ENCODE results near the gene NKAIN2.

Gene NKAIN2

DNA sequence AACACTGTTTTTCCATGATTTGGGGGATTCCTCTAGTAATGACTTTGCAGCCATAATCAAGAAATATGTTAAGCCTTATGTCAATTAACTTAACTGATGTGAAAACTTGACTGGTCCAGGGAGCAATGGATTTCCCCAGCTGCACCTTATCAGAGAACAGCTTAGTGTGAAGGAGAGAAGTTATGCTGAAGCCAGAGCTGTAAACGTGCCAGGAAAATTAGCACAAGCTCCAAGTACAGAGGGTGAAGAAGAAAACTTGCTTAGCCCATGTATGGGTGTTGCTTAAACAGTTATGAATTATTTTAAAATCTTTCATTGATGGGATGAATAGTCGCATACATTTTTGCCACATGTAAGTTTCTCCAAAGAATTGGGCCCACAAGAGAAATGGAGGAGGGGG, 943.7 kb downstream of the NKAIN2 start:
- DNase-seq = no peak

DNA sequence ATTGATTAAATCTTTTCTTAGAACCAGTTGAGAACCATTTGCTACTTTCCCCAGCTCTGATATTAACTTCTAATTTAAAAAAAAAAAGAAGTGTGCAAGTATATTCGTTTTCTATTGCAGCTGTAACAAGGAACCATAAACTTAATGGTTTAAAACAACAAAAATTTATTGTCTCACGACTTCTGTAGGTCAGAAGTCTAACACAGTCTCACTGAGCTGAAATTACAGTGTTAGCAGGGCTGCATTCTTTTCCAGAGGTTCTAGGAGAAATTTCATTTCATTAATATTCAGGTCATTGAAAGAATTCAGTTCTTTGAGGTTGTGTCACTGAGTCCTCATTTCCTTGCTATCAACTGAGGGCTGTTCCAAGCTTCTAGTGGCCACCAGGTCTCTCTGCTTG, 945.1 kb downstream of the NKAIN2 start:
- DNase-seq = no peak

DNA sequence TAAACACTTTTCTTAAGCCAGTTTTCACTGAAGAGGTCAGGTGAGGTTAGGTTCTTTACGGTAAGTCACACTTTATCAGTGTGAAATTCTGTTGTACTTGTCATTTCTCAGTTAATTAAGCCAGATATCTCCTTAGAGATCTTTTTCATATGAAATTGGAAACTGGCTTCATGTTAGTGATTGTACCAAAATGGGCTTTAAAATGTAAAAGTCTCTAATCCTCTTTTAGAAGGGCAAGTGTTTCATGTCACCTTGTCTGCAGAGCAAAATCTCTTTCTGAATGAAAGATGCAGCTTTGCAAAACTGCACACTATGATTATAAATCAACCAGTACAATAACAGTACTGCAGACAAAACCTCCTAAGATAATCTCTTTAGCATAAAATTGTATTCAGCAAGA, 949.3 kb downstream of the NKAIN2 start:
- no peak for DNase-seq

DNA sequence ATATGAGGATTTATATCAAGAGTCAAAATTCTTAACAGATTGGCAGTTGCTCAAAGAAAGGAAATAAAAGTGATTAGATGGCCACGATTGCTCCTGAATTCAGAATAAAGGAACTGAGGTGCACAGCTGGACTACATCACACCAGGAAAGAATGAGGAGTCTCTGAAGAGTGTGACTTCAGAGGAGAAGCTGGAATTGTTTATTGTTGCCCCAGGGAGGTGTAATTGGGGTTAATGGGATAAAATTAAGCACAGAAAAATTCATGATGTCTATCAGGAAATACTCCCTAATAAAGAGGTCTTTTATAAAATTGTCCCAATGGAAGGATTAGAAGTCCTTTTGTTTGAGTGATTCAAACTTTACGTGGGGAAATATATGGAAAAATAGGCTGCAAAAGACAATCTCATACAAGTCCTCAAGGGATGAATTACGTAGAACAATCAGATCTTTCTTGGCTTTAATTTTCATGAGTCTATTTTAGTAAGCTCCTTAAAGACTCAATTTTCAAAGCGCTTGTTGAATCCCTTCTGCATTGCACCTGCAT, 950.0 kb downstream of the NKAIN2 start:
- no peak for DNase-seq

DNA sequence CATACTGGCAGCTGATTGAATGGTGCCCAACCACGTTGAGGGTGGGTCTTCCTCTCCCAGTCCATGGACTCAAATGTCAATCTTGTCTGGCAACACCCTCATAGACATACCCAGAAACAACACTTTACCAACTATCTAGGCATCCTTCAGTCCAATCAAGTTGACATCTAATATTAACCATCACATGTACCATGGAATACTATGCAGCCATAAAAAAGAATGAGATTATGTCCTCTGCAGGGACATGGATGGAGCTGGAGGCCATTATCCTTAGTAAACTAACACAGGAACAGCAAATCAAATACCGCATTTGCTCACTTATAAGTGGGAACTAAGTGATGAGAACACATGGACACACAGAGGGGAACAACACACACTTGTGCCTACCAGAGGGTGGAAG, 951.7 kb downstream of the NKAIN2 start:
- no peak for DNase-seq

DNA sequence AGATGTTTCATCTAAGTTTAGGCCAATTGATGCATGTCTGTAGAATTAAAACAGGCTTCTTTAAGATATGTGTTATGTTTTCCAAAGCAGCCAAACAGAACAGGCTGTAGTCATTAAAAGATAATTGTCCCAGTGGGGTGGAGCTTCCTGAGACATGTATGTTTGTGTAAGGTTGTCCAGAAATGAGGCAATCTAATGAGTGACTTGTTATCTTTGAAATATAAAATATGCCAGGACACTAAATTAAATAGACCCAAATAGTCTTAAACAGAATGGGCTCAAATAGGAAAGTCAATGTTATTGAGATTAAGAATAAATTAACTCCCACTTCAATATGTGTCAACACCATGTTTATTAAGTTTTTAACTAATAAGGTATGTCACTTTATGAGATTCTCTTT, 953.9 kb downstream of the NKAIN2 start:
- DNase-seq = no peak

DNA sequence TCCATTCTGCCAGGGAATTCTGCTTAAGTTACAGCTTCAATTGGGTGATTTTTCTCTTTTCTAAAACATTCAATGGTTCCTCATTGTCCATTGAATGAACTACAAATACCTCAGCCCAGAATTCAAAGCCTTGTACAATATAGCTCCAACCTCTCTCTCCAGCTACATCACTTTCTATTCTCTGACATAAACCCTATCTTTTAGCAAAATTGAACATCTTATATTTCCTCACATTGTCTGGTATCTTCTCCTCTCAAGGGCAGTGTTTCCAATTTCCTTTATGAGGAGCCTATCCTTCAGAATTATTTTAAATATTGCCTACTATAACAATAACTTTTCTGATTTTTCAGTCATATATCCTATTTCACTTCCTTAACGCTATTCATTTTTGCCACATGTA, 955.0 kb downstream of the NKAIN2 start:
- no peak for DNase-seq

DNA sequence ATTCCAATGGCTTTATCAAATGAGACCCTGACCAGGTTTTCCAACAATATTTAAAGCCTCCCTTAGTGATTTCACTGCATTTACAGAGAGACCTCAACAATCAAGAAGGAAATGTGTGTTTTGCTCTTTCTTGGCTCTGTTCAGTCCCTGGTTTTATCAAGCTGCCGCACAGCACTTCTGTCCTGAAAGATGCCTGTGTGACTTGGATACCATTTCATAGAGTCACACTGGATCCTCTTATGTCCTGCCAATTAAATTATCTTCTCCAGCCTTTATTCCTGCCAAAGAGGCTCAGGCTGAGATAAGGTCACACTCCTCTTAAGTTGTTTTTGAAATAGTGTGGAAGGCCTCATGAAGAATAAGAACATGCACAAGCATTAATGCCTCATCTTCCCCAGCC, 961.6 kb downstream of the NKAIN2 start:
- no peak for DNase-seq

DNA sequence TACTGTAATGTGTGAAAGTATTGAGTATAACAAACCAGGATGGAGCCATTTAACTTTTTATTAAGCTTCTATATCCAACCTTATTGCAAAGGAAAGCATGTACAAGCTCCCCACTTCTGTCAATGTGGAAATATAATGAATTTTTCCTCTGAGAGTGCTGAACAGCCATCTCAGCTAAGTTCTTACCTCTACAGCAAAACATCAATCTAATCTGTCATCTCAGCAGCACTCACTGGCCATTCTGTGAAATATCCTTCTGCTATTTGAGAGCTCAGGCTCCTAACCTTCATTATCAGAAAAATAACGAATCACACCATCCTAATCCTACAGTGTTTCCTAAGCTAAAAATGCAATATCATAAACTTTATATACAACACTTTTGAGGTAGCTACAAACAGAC, 964.6 kb downstream of the NKAIN2 start:
- no peak for DNase-seq

DNA sequence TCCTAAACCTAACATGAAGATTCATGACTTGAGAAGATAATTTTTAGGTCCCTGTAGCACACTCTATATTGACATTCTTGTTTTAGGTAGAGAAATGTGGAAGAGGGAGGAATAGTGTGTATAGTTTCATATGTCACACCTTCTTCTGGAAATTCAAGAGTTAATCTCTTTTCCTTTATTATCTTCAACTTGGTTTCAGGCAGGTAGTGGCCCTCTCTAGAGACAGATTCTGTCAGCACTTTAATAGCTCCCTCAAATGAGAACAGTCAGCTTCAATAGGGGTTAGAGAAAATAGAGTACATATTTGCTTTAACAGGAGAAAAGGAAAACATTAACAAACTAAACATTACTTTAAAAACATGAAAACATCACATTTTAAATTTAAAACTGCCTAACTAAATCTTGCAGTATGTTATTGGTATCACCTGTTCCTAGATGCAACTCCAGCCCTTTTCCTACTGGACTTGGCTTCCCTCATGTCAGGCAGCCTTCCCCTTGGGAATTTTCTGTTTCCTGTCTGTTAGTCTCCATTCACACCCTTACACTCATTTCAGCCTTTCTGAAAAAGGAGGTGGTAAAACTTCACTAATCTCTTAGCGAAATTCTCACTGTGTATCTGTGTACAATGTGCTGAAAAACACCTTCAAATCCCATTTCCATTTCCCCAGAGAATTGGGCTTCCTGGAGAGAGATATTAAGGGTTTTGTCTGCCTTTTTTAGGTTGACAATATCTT, 966.3 kb downstream of the NKAIN2 start:
- DNase-seq = no peak

DNA sequence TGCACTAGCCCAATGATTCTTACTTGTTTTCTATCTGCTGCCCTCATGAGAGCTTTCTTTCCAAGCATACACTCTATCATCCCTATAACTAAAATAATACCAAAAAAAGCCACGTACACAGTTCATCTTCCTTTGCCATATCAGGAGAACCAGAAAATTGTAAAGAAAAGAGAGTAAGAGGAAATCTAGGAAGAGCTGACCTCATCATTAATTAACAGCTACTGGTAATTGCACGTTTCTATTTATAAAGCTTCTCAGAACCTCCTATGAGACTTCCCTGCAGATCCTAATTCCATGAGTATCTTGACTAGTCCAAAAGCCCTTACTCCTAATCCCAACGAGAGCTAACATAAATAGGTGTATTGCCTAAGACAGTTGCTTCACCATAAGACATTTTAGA, 967.1 kb downstream of the NKAIN2 start:
- no peak for DNase-seq

DNA sequence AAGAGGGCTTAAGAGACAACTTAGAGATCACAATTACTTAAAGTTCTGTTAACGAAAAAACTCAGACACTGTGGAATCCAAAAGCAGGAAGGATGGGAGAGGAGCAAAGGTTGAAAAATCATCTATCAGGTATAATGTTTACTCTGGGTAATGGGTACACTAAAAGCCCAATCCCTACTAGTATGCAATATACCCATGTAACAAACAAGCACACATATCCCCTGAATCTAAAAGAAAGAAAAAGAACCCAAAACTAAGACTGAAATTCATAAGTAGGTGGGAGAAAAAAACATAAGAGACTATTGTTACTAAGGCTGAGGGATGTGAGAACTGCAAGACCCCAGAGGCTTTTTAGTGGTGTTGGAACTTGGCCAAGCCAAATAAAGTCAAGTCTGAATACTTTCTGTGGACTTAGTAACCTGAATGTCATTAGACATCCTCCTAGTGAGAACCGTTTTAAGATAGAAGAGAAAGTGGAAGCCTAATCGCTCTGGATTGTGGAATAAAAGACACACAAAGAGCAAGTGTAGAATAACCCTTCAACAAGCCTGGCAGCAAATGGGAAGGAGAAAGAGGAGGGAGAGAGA, 969.2 kb downstream of the NKAIN2 start:
- no peak for DNase-seq

DNA sequence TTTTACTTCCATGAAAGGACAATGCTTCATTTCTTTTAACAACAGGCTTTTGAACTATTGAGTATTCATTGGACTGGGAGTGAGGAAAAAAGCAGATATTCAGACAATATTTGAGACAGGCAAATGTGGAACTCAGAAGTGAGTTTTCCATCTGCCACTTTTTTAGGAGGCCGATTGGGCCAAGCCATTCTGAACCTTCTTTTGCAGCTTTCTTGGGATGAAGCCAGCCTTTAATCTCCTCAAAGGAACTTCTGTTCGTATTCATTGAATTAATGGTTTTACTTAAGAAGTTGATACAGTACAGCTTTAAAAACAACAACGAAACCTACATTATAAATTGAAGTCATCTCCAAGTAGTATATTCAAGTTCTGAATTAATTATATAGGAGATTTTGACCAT, 971.5 kb downstream of the NKAIN2 start:
- no peak for DNase-seq

DNA sequence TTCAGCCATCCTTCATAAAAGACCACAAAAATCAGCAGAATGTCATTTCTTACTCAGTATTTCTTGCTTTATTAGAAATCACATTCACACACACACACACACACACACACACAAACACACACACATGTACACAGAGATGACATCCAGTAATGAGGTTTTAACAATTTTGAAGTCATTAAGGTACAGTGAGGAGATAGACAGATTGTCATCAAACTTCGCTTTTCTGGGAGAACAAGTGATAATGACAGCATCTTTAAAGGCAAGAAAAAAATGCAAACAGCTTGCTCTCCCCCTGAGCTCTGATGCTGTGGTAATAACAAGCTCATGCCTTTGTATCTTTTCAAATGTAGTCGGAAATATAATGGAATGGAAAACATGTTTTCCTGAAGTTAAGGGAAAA, 974.2 kb downstream of the NKAIN2 start:
- DNase-seq = no peak

DNA sequence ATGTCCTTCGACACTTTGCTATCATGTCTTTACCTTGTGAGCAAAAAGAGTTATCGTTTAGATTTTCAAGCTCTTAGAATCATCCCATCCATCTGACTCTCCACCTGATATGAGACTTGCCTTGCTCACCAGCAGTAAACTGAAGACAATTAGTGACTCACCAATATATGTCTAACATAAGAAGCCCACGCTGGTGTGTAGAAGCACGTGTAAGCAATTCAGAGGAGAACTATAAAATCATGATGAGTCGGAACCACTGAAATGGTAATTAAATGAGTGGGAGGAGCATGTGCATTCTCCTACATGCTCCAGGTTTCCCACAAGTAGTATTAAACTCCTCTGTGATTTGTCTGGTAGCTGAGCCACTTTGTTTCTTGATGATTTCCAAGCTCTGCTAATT, 977.0 kb downstream of the NKAIN2 start:
- DNase-seq = peak in 2 of 51 donors; percentile 4 to 26

DNA sequence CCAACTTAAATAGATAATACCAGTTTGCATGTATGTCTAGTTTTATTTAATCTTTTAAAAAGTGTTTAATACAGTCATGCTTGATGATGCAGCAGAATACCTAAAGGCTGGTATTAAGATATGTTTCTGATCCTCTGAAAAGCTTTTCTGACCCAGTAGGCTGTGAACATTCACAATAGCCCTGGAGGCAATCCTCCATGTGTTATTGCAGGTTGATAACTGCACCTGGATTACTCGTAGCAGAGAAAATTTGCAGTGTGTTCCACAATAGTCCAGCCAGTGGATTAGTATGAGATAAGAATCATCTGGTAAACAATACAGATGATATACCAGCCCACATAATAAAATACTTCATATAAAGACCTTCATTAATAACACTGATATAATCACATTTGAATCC, 979.7 kb downstream of the NKAIN2 start:
- DNase-seq = no peak

DNA sequence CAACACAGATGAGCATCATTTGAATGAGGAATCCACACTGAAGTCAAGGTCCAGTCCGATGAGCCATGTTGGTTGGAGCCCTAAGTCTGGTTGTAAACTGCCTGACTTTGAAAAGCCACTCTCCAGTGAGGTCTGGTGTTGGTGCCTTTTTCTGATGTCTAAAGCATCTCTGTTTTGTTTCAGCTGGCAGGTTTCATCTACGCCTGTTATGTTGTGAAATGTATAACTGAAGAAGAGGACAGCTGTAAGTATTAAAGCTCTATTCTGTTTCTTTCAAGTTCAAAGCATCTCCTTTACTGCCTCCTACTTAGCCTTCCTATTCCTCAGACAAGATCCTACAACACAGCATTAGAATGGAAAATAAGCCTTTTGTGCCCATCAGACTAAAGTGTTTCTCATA, 987.5 kb downstream of the NKAIN2 start:
- no peak for DNase-seq

DNA sequence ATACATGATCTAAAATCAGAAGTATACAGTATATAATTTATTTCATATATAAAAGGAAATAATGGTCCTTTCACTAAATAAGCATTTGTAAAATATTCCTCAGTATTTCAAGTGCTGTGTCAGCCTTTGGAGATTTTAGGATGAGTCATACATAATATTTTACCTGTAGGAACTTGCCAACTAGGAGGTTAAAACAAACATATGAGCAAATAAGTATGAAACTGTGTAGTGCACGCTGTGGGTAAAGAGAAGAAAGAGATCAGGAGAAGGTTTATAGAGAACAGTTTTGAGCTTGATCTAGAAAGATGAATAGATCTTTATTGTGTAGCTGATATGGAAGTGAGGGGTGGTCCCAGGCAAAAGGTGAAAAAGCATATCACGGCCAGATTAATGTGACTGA, 988.7 kb downstream of the NKAIN2 start:
- DNase-seq = no peak

DNA sequence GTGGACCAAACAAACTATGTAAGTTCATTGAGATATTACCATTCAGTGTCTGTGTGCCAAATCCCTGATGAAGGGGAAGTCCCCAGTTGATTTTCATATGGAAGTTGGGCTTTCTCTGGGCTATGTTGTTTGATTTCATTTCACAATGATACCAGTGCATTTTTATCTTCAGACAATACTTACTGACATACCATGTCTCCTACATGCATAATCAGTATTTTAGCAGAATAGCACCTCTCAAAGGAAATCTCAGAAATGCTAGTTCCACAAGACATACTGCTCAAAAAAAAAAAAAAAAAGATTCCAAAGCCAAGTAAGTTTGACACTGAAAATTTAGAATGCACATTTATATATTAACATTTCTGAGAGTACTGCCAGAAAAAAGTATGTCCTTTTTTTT, 989.7 kb downstream of the NKAIN2 start:
- no peak for DNase-seq

DNA sequence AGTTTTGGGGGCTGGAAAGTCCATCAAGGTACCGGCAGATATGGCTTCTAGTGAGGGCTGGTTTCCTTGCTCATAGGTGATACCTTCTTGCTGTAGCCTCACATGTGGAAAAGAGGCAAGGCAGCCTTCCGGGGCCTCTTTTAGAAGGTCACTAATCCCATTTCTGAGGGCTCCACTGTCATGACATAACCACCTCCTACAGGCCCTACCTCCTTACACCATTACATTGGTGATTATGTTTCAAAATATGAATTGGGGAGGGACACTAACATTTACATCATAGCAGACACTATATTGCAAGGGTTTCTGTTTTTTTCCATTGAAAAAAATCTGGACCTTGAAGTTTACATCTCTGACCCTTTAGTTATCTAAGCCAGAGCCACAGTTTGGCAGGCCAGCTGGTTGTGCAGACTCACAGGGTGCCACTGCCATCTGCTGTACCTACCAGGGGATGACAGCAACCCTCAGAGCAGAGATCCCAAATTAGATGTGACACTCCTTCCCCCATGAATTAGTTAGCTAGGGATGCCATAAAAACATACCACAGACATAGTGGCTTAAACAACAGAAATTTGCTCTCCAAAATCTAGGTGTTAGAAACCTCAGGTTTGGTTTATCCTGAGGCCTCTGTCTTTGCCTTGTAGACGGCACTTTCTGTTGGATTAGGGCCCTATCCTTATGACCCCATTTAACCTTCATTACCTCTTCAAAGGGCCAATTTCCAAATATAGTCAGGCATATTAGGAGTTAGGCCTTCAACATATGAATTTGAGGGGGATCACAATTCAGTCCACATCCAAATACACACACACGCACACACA, 992.2 kb downstream of the NKAIN2 start:
- DNase-seq = peak in 28 of 51 donors; percentile 0 to 54 (median 20)

DNA sequence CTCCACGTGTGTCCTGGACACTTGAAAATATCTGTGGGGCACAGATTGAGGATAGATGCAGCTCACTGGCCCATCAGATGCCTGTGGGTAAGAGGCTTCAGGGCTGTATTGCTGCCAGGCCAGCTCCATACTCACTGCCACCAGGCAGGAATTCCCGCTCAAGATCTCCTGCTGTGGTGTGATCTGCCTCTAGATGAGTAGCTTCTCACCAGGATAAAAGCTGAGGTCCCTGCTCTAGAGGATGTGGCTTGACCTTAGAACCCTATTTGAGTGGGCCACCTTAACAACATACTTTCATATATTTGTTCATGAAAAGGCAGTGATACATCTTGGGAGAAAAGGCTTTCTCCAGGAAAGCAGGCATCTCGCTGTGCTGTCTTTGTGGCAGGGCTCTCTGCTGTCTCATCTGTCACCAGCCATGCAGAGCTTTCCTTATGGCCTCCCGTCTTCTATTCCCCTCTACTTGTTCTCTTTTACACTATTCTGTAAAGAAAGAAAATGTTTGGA, 992.9 kb downstream of the NKAIN2 start:
- no peak for DNase-seq

DNA sequence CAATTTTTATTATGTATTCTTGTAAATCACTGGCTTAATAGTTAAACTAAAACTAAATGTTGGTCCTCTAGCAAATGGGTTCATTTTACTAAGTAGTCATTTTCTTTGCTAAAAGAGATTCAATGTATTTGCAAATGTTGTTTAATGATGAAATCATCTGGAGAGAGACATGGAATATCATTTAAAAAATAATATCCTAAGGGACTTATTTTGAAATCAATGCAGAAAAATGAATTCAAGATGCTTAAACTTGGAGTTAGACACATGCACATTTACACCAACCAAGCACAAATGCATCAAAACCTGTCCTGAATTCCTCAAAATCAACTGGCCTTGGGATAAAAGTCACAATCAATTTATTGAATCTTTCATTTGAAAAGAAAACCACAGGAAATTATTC, 993.6 kb downstream of the NKAIN2 start:
- no peak for DNase-seq

Data from hypothalamus (tissue), 51 donors.